Activated naive CD4-positive, alpha-beta T cell treated with anti-CD3 and anti-CD28 coated beads, Interleukin-2, amount 10 ng/mL, durations not matched to agents 7 days and 5 days (primary cell): Measurements from ENCODE around the gene COL26A1.

Source experiments
- CTCF ChIA-PET: fragments of 350-600 bp; sonication (Branson Sonifier 250); formaldehyde crosslinking; loops from one replicate; lab custom pipeline; 2021; ENCODE audit warnings: antibody characterized with exemption; lab: Charles Lee
- DNase-seq: peaks from one replicate; pipeline ENCODE4 v3.0.0-alpha.2; 2020
- H3K27ac Mint-ChIP-seq: one replicate; pipeline ENCODE4 v1.8.0; 2021; ENCODE audit warnings: mild to moderate bottlenecking, moderate library complexity, mixed read lengths
- H3K27me3 Mint-ChIP-seq: one replicate; pipeline ENCODE4 v1.8.0; 2021; ENCODE audit warnings: mild to moderate bottlenecking, mixed read lengths
- H3K36me3 Mint-ChIP-seq: one replicate; pipeline ENCODE4 v1.8.0; 2021; ENCODE audit warnings: mixed read lengths
- H3K4me1 Mint-ChIP-seq: one replicate; pipeline ENCODE4 v1.8.0; 2021; ENCODE audit warnings: mixed read lengths
- H3K4me3 Mint-ChIP-seq: one replicate; pipeline ENCODE4 v1.8.0; 2021; ENCODE audit warnings: mild to moderate bottlenecking, moderate library complexity, mixed read lengths
- H3K9me3 Mint-ChIP-seq: one replicate; pipeline ENCODE4 v1.8.0; 2021; ENCODE audit warnings: mixed read lengths

The COL26A1 gene

GRCh38 chr7:101379302-101379701, 16.6 kb downstream of the COL26A1 start:
- CTCF ChIA-PET = no interaction called here
- no peaks in the 10 kb centered on the region for H3K4me1 Mint-ChIP-seq
- no peak overlapping the region for H3K4me3 Mint-ChIP-seq

GRCh38 chr7:101381549-101382111, 19.0 kb downstream of the COL26A1 start:
- Mint-ChIP-seq H3K9me3 (no peaks in the 10 kb centered on the region), H3K4me1 (peaks cover 2% of the 10 kb centered on the region), H3K27me3 (peaks cover 36% of the 10 kb centered on the region), H3K4me3 (no peak overlapping the region), H3K36me3 (no peaks in the 10 kb centered on the region), H3K27ac (no peak overlapping the region)
- no peak for DNase-seq
- CTCF ChIA-PET = no interaction called here

More at GRCh38 chr7:101379302-101379701, 16.6 kb downstream of the COL26A1 start:
- H3K36me3 Mint-ChIP-seq = no peaks in the 10 kb centered on the region
- peaks cover 30% of the 10 kb centered on the region for H3K27me3 Mint-ChIP-seq
- DNase-seq = no peak
- H3K27ac Mint-ChIP-seq = no peak overlapping the region
- no peaks in the 10 kb centered on the region for H3K9me3 Mint-ChIP-seq

- CTCF ChIA-PET = interaction anchor here (1.2 kb wide), 1 partner anchor 10 kb away, joined by 3 read pairs; no protein-coding TSS in a partner anchor
- Mint-ChIP-seq H3K27me3 (peaks cover 42% of the 10 kb centered on the region), H3K27ac (no peak overlapping the region), H3K4me3 (no peak overlapping the region), H3K9me3 (no peaks in the 10 kb centered on the region), H3K4me1 (peaks cover 8% of the 10 kb centered on the region), H3K36me3 (no peaks in the 10 kb centered on the region)
- no peak for DNase-seq
These were observed 20.3 kb downstream of the COL26A1 start for GRCh38 chr7:101382937-101383336.

- DNase-seq = no peak
- no peaks in the 10 kb centered on the region for H3K9me3 Mint-ChIP-seq
- H3K36me3 Mint-ChIP-seq = no peaks in the 10 kb centered on the region
- CTCF ChIA-PET = interaction anchor here (1.4 to 2.1 kb wide), 2 partner anchors 25 to 122 kb away, joined by 3 to 7 read pairs; no protein-coding TSS in a partner anchor
- no peak overlapping the region for H3K4me3 Mint-ChIP-seq
- peaks cover 36% of the 10 kb centered on the region for H3K27me3 Mint-ChIP-seq
- no peak overlapping the region for H3K27ac Mint-ChIP-seq
- H3K4me1 Mint-ChIP-seq = peaks cover 17% of the 10 kb centered on the region
These were observed 23.5 kb downstream of the COL26A1 start for GRCh38 chr7:101386177-101386557.

- CTCF ChIA-PET = interaction anchor here (1.4 to 2.1 kb wide), 2 partner anchors 25 to 122 kb away, joined by 3 to 7 read pairs; no protein-coding TSS in a partner anchor
- peaks cover 31% of the 10 kb centered on the region for H3K27me3 Mint-ChIP-seq
These were observed 24.0 kb downstream of the COL26A1 start for GRCh38 chr7:101386558-101387231.

GRCh38 chr7:101390901-101391301, 28.2 kb downstream of the COL26A1 start:
- CTCF ChIA-PET = interaction anchor here (1.5 to 1.6 kb wide), 2 partner anchors 20 to 21 kb away, joined by 4 to 6 read pairs; no protein-coding TSS in a partner anchor
- no peaks in the 10 kb centered on the region for H3K9me3 Mint-ChIP-seq
- H3K4me1 Mint-ChIP-seq = peaks cover 25% of the 10 kb centered on the region
- peak; percentile 74 for DNase-seq
- no peak overlapping the region for H3K4me3 Mint-ChIP-seq
- H3K27ac Mint-ChIP-seq = peak overlapping the region; percentile 89
- peaks cover 30% of the 10 kb centered on the region for H3K27me3 Mint-ChIP-seq
- no peaks in the 10 kb centered on the region for H3K36me3 Mint-ChIP-seq

More at GRCh38 chr7:101386558-101387231, 24.0 kb downstream of the COL26A1 start:
- no peak for DNase-seq
- Mint-ChIP-seq H3K4me3 (no peak overlapping the region), H3K4me1 (peaks cover 20% of the 10 kb centered on the region), H3K36me3 (no peaks in the 10 kb centered on the region), H3K9me3 (no peaks in the 10 kb centered on the region), H3K27ac (peak overlapping the region; percentile 45)

- Mint-ChIP-seq H3K36me3 (no peaks in the 10 kb centered on the region), H3K27ac (peak overlapping the region; percentile 79), H3K27me3 (peaks cover 32% of the 10 kb centered on the region), H3K4me3 (no peak overlapping the region), H3K4me1 (peaks cover 19% of the 10 kb centered on the region), H3K9me3 (no peaks in the 10 kb centered on the region)
- DNase-seq = no peak
- CTCF ChIA-PET = interaction anchor here (1.5 to 1.6 kb wide), 2 partner anchors 19 to 20 kb away, joined by 4 to 6 read pairs; no protein-coding TSS in a partner anchor
These were observed 29.3 kb downstream of the COL26A1 start for GRCh38 chr7:101391991-101392390.

GRCh38 chr7:101393865-101394264, 31.2 kb downstream of the COL26A1 start:
- Mint-ChIP-seq H3K36me3 (no peaks in the 10 kb centered on the region), H3K4me1 (peaks cover 18% of the 10 kb centered on the region), H3K27me3 (peaks cover 38% of the 10 kb centered on the region), H3K9me3 (no peaks in the 10 kb centered on the region), H3K27ac (no peak overlapping the region), H3K4me3 (no peak overlapping the region)
- CTCF ChIA-PET = interaction anchor here (1.0 kb wide), 1 partner anchor 114 kb away, joined by 3 read pairs; no protein-coding TSS in a partner anchor
- DNase-seq = no peak

- H3K36me3 Mint-ChIP-seq = no peaks in the 10 kb centered on the region
- no peak for DNase-seq
- H3K4me3 Mint-ChIP-seq = no peak overlapping the region
- H3K4me1 Mint-ChIP-seq = peaks cover 16% of the 10 kb centered on the region
- CTCF ChIA-PET = no interaction called here
- H3K27me3 Mint-ChIP-seq = peaks cover 42% of the 10 kb centered on the region
- no peaks in the 10 kb centered on the region for H3K9me3 Mint-ChIP-seq
- H3K27ac Mint-ChIP-seq = no peak overlapping the region
These were observed 32.7 kb downstream of the COL26A1 start for GRCh38 chr7:101395376-101395775.

- Mint-ChIP-seq H3K4me3 (no peak overlapping the region), H3K27me3 (peaks cover 45% of the 10 kb centered on the region), H3K27ac (no peak overlapping the region), H3K36me3 (no peaks in the 10 kb centered on the region), H3K9me3 (no peaks in the 10 kb centered on the region), H3K4me1 (no peaks in the 10 kb centered on the region)
- DNase-seq = no peak
- CTCF ChIA-PET = interaction anchor here (1.3 kb wide), 1 partner anchor 14 kb away, joined by 3 read pairs; no protein-coding TSS in a partner anchor
These were observed 34.6 kb downstream of the COL26A1 start for GRCh38 chr7:101397243-101397642.

GRCh38 chr7:101397770-101398324, 35.2 kb downstream of the COL26A1 start:
- Mint-ChIP-seq H3K27ac (no peak overlapping the region), H3K36me3 (no peaks in the 10 kb centered on the region), H3K9me3 (no peaks in the 10 kb centered on the region), H3K27me3 (peaks cover 51% of the 10 kb centered on the region), H3K4me1 (no peaks in the 10 kb centered on the region), H3K4me3 (no peak overlapping the region)
- CTCF ChIA-PET = interaction anchor here (0.6 to 1.0 kb wide), 2 partner anchors 14 to 1792 kb away, joined by 3 to 4 read pairs; no protein-coding TSS in a partner anchor
- no peak for DNase-seq

- H3K36me3 Mint-ChIP-seq = no peaks in the 10 kb centered on the region
- no peaks in the 10 kb centered on the region for H3K9me3 Mint-ChIP-seq
- no peak overlapping the region for H3K27ac Mint-ChIP-seq
- peaks cover 59% of the 10 kb centered on the region for H3K27me3 Mint-ChIP-seq
- H3K4me3 Mint-ChIP-seq = no peak overlapping the region
- DNase-seq = no peak
- H3K4me1 Mint-ChIP-seq = no peaks in the 10 kb centered on the region
- CTCF ChIA-PET = interaction anchor here (0.7 to 1.0 kb wide), 3 partner anchors 13 to 66 kb away, joined by 3 to 4 read pairs (median 3); no protein-coding TSS in a partner anchor
These were observed 36.0 kb downstream of the COL26A1 start for GRCh38 chr7:101398396-101399289.

- Mint-ChIP-seq H3K36me3 (no peaks in the 10 kb centered on the region), H3K27ac (no peak overlapping the region), H3K27me3 (peaks cover 59% of the 10 kb centered on the region), H3K9me3 (no peaks in the 10 kb centered on the region), H3K4me3 (no peak overlapping the region), H3K4me1 (no peaks in the 10 kb centered on the region)
- CTCF ChIA-PET = interaction anchor here (0.9 kb wide), 1 partner anchor 65 kb away, joined by 3 read pairs; no protein-coding TSS in a partner anchor
- DNase-seq = no peak
These were observed 37.1 kb downstream of the COL26A1 start for GRCh38 chr7:101399759-101400158.
